GM18499 (cell line): ENCODE results near the gene AKR1D1.
"Not testable (repeated sequence)": the region's sequence is repeated elsewhere in the genome, so short reads cannot be mapped to it uniquely, and the experiment has no call there.

Source experiments
- ATAC-seq: cut with Tn5 transposase; IDR thresholded peaks from one replicate; pipeline ENCODE4 v1.9.1; 2021; ENCODE audit warnings: moderate number of reproducible peaks; ENCODE audit not compliant: insufficient read depth, unreplicated experiment

The AKR1D1 gene

GRCh38 chr7:138072726-138073125 lies 3.5 kb upstream of the AKR1D1 start:
- no peak for ATAC-seq

- no peak for ATAC-seq
Observed at GRCh38 chr7:138074121-138074520, 2.1 kb upstream of the AKR1D1 start.

- ATAC-seq = no peak
Observed at GRCh38 chr7:138074540-138074939, 1.7 kb upstream of the AKR1D1 start.

DNA sequence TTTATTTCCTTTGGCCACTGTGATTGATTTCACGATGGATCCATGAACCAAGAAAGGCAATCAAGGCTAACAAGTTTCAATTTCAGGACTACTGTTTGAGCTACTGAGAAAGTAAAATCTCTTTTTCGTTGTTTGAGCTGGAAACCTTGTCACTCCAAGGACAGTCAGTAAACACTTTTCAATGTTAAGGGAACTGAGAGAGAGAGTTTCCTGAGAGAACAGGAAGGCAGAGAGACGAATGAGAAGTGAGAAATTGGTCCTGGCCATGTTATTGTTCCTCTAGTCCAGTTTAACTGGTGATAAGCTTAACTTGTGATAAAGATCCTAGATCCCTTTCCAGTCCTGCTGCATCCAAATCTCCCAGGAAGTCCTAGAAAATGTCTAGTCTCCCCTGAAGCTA lies 909 bp upstream of the AKR1D1 start:
- no peak for ATAC-seq

- not testable (repeated sequence) for ATAC-seq
Observed at GRCh38 chr7:138075786-138076185, 473 bp upstream of the AKR1D1 start.

GRCh38 chr7:138077809-138078208 lies 1.6 kb downstream of the AKR1D1 start:
- ATAC-seq = no peak

GRCh38 chr7:138079137-138079536 lies 2.9 kb downstream of the AKR1D1 start:
- ATAC-seq = no peak

DNA sequence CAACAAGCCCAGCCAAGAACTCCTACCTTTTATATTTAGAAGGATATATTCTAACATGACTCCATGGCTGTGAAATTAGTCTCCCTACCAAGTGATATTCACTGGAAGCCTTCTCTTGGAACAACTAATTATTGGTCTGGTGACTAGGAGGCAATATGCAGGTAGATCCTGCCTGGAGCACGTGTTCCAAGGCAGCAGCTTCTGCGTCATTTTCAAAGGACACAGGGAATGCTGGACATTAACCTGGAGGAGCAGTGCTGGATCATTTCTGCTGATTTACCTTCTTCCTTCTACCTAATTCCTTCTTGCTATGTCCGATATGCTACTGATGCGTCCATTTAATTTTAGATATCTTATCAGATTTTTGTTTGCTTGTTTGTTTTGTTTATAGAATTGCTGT lies 5.6 kb downstream of the AKR1D1 start:
- ATAC-seq = no peak

DNA sequence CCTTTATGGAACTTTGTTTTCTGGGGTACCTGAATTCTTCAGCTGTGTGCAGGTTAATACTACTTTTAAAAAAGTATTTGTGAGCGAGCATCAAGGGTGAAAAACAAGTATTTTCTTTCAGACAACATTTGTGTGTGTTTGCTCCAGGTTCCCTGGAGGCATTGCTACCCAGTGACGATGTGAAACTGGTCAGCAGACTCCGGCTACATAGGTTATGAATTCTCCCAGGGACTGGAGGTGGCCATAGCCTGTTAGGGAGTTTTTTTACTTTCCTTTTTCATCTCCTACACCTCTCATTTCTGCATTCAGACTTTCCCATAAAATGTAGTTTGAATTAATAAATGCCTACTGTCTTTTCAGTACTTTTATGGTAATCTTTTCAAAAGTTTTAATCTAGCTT lies 7.6 kb downstream of the AKR1D1 start:
- no peak for ATAC-seq

- ATAC-seq = no peak
Observed at GRCh38 chr7:138086563-138087270, 10.5 kb downstream of the AKR1D1 start.

GRCh38 chr7:138089080-138089901 lies 13.0 kb downstream of the AKR1D1 start:
- ATAC-seq = no peak

DNA sequence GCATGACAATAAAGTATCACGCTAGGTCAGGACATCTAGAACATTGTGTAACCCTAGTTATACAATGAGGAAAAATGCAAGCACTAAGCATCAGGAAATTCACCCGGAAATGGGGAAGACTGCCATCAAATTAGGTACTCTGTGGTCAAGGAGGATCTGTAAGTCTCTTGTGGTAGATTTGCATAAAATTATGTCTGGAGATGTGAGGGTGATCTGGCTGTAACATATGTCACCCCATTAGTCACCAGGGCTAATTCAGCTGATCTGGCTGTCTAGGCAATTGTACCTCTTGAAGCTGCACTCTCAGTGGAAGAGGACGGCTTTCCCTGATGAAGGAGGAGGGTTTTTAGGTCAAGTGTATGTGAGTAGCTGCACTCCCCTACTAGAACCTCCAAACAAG lies 14.8 kb downstream of the AKR1D1 start:
- no peak for ATAC-seq

GRCh38 chr7:138091840-138092239 lies 15.6 kb downstream of the AKR1D1 start:
- not testable (repeated sequence) for ATAC-seq

GRCh38 chr7:138092486-138093028 lies 16.3 kb downstream of the AKR1D1 start:
- no peak for ATAC-seq

DNA sequence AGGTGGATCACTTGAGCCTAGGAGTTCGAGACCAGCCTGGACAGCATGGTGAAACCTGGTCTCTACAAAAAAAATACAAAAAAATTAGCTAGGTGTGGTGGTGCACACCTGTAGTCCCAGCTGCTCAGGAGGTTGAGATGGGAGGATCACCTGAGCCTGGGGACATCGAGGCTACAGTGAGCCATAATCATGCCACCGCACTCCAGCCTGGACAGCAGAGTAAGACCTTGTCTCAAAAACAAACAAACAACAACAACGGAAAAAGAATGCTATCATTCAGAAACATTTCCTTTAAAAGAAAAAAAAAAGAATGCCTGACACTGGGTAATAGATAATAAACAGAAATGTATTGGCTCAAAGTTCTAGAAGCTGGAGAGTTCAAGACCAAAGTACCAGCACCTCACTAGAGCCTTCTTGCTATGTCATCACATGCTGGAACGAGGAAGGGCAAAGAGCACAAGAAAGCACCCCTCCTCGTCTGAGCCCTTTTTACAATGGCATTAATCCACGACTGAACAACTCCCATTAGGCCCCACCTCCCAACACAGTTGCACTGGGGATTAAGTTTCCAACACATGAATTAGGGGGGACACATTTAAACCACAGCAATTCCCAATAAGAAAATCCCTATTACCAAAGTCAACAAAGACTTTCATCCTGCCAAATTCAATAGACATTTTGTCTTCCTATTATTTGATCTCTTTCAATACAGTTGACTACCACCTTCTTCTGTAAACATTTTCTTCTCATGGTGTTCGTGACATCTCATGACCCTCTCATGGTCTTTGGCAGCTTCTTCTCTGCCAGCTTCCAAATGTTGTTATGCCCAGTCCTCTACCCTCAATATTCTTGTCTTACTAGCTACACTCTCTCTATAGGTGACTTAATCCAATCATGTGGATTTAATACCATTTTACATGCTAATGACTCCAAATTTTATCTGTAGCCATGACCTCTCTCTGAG lies 20.0 kb downstream of the AKR1D1 start:
- no peak for ATAC-seq

GRCh38 chr7:138097064-138097741 lies 20.9 kb downstream of the AKR1D1 start:
- no peak for ATAC-seq

DNA sequence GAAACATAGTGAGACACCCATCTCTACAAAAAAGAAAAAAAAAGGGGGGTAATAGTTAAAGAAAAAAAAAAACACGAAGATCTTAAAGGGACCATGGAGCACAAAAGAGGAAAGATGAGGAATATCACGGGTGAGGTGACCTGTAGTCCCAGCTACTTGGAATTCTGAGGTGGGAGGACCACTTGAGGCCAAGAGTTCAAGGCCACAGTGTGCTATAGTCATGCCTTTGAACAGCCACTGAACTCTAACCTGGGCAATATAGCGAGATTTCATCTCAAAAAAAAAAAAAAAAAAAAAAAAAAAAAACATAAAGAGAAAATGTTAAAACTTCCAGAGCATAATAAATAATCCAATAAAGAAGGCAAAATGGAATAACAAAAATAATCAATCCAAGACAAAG lies 23.6 kb downstream of the AKR1D1 start:
- no peak for ATAC-seq

GRCh38 chr7:138105221-138105620 lies 29.0 kb downstream of the AKR1D1 start:
- ATAC-seq = no peak

DNA sequence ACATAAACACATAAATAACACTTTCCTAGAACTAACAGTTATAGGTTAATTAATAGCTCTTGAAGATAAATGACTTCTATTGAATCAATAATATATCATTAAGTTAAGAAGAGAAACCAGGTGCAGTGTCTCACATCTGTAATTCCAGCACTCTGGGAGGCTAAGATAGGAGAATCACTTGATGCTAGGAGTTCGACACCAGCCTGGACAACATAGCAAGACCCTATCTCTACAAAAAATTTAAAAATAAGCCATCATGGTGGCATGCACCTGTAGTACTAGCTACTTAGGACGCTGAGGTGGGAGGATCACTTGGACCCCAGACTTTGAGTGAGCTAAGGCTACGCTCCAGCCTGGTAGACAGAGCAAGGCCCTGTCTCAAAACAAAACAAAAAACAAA lies 38.8 kb downstream of the AKR1D1 start:
- no peak for ATAC-seq

DNA sequence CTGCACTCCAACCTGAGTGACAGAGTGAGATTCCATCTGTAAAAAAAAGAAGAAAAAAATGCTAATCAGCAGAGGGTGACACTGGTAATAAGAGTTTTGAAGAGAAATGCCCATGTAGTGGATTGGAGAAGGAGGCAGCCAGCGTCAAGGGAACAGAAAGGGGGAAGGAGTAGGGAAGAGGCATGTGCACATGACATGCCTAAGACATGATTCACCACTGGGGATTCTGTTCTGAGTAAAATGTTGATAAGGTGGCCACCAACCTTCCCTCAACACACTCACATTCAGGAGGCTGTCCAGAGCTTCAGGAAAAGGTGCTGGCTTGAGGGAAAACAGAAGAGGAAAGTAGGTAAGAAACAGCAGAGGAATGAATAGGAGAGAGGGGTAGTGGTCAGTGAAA lies 39.9 kb downstream of the AKR1D1 start:
- no peak for ATAC-seq
